ENCODE data around the gene TNFRSF8.

The TNFRSF8 gene

GRCh38 chr1:12172042-12172851 lies 109.1 kb downstream of the TNFRSF8 start:
- Histone ChIP-seq H3K36me3 (ENCODE audit: insufficient read depth) (no peaks in the 10 kb centered on the region), H3K79me2 (ENCODE audit: insufficient read depth, low read depth) (peaks cover 98% of the 10 kb centered on the region), H4K20me1 (ENCODE audit: insufficient read depth) (peaks cover 18% of the 10 kb centered on the region; the same call in 1 of the 2 replicates), H2AFZ (ENCODE audit: low read depth) (no peak overlapping the region), H3K9ac (no peak overlapping the region), H3K4me3 (IDR thresholded peaks at IDR 0.05; ENCODE audit: insufficient read depth, low read depth, low read length) (no peak overlapping the region), H3K27me3 (ENCODE audit: insufficient read depth, low read depth) (no peaks in the 10 kb centered on the region), H3K4me2 (no peak overlapping the region), H3K4me1 (ENCODE audit: low read depth, poor library complexity, severe bottlenecking) (peaks cover 31% of the 10 kb centered on the region), H3K27ac (no peak overlapping the region)
- TF ChIP-seq CTCF (conservative IDR thresholded peaks at IDR 0.05; ENCODE audit: low read depth, low read length), result no peak

- H3K4me1 ChIP-seq (ENCODE audit: low read depth, poor library complexity, severe bottlenecking), result peaks cover 31% of the 10 kb centered on the region
- H3K27me3 ChIP-seq (ENCODE audit: insufficient read depth, low read depth), result no peaks in the 10 kb centered on the region
- H3K4me2 ChIP-seq, result no peak overlapping the region; the same call in 1 of the 2 replicates
- H3K4me3 ChIP-seq (IDR thresholded peaks at IDR 0.05; ENCODE audit: insufficient read depth, low read depth, low read length), result no peak overlapping the region
- H2AFZ ChIP-seq (ENCODE audit: low read depth), result no peak overlapping the region
- H3K79me2 ChIP-seq (ENCODE audit: insufficient read depth, low read depth), result peaks cover 98% of the 10 kb centered on the region
- peaks cover 18% of the 10 kb centered on the region; the same call in 1 of the 2 replicates for H4K20me1 ChIP-seq (ENCODE audit: insufficient read depth)
- H3K27ac ChIP-seq, result no peak overlapping the region
- H3K36me3 ChIP-seq (ENCODE audit: insufficient read depth), result no peaks in the 10 kb centered on the region
- no peak overlapping the region for H3K9ac ChIP-seq
- TF ChIP-seq CTCF (conservative IDR thresholded peaks at IDR 0.05; ENCODE audit: low read depth, low read length), result no peak
These were observed 110.0 kb downstream of the TNFRSF8 start for GRCh38 chr1:12173041-12173509.

DNA sequence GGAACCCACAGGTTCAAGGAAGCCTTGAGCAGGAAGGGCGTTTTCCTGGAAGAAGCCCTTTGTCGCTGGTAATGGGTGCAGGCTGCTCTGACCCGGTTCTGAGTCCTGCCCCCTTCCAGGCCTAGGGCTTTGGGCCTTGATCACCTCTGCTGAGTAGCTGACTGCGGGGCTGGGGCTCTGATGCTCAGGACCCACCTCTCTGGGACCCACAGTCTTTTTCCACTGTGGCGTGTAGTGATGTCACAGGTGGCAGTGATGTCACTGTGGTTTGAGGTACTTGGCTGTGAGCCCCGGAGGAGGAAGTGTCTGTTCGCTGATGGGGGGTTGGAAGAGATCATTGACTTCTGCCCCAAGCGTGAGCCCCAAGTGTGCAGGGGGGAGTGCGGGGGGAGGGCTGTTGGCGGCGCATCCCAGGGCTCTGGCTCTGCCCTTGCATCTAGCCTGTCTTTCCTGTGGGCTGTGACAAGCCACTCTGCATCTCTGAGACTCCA lies 110.6 kb downstream of the TNFRSF8 start:
- Histone ChIP-seq H4K20me1 (ENCODE audit: insufficient read depth) (peaks cover 18% of the 10 kb centered on the region; the same call in 1 of the 2 replicates), H3K36me3 (ENCODE audit: insufficient read depth) (no peaks in the 10 kb centered on the region), H3K79me2 (ENCODE audit: insufficient read depth, low read depth) (peaks cover 94% of the 10 kb centered on the region), H2AFZ (ENCODE audit: low read depth) (no peak overlapping the region), H3K4me2 (no peak overlapping the region; the same call in 1 of the 2 replicates), H3K9ac (no peak overlapping the region), H3K27me3 (ENCODE audit: insufficient read depth, low read depth) (no peaks in the 10 kb centered on the region), H3K4me1 (ENCODE audit: low read depth, poor library complexity, severe bottlenecking) (peaks cover 30% of the 10 kb centered on the region), H3K4me3 (IDR thresholded peaks at IDR 0.05; ENCODE audit: insufficient read depth, low read depth, low read length) (no peak overlapping the region), H3K27ac (no peak overlapping the region)
- no peak for TF ChIP-seq CTCF (conservative IDR thresholded peaks at IDR 0.05; ENCODE audit: low read depth, low read length)

DNA sequence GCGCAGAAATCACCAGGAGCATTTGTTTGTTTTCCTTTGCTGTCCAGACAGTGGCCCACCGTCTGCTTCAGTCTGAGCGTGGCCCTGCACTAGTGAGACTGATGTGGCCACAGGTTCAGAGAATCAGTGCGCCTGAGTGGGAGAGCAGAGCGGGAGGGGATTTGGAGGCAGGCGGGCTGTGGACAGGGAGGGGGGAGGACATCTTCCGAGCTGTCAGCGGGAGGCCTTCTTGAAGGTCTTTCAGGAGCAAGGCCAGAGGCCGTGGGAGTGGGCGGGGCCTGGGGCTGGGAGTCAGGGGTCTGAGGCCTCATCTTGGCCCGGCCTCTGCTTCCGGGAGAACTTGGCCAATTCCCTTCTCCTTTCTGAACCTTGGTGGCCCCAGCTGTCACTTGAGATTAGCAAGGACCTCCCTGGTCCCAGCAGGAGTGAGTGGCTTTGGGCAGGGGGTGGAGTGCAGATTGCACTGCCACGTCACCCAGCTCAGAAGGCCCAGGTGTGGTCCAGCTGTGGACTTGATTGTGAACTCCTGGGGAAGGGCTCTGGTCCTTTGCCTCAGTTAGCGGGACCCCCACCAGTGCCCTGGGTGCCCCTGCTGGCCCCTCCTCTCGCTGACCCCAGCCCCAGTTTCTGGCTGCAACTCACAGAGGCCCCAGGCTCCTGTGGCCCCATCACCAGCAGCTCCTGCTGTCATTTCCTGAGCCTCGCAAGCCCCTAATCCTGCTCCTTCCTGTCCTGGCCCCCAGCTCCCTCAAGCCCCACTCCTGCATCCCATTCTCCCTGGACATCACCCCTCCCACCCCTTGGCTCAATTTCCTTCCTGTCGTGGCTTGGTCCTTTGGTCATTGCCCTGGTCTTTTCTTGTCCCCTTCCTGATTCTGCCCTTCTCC lies 112.1 kb downstream of the TNFRSF8 start:
- Histone ChIP-seq H3K79me2 (ENCODE audit: insufficient read depth, low read depth) (peaks cover 85% of the 10 kb centered on the region), H3K27me3 (ENCODE audit: insufficient read depth, low read depth) (no peaks in the 10 kb centered on the region)
- TF ChIP-seq CTCF (conservative IDR thresholded peaks at IDR 0.05; ENCODE audit: low read depth, low read length), result no peak

More for the DNA sequence above, 112.1 kb downstream of the TNFRSF8 start:
- Histone ChIP-seq H3K4me3 (IDR thresholded peaks at IDR 0.05; ENCODE audit: insufficient read depth, low read depth, low read length) (no peak overlapping the region), H3K9ac (no peak overlapping the region), H3K4me1 (ENCODE audit: low read depth, poor library complexity, severe bottlenecking) (peaks cover 25% of the 10 kb centered on the region), H3K36me3 (ENCODE audit: insufficient read depth) (no peaks in the 10 kb centered on the region), H4K20me1 (ENCODE audit: insufficient read depth) (peaks cover 18% of the 10 kb centered on the region; the same call in 1 of the 2 replicates), H3K27ac (no peak overlapping the region), H3K4me2 (no peak overlapping the region), H2AFZ (ENCODE audit: low read depth) (no peak overlapping the region)
